B cell (primary cell): ENCODE measurements around the gene ST6GAL2.

Experiments
- EZH2 ChIP-seq: IDR thresholded peaks from 2 replicates; pipeline ENCODE4 v1.6.1; 2012; ENCODE audit warnings: borderline replicate concordance, low read depth, mild to moderate bottlenecking, moderate library complexity, low read length; ENCODE audit not compliant: insufficient read depth, poor library complexity, severe bottlenecking
- TF ChIP-seq, protein P1 (sequence below): fragments of 200-600 bp; IDR thresholded peaks from one replicate; pipeline ENCODE4 v1.8.0; 2022; ENCODE audit warnings: antibody characterized with exemption, mild to moderate bottlenecking

DNA sequence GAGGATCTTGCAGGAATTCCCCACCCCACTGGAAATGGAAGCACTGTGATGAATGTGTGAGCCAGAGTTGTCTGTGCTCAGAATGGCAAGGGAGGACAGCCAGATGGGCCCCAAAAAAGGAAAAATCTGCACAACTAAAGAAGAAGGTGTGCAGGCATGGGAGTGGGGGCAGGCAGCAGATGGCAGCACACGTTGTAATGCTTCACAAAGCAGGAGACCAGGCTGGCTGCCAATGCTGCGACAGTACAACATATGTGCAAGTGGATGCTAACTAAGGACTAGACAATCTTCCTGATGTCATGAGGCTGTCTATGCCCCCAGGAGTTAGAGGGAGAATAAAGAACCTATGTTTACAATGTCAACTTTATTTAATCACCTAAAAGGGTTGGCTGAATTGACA is 27.2 kb downstream of the ST6GAL2 start:
- TF ChIP-seq, protein P1, sequence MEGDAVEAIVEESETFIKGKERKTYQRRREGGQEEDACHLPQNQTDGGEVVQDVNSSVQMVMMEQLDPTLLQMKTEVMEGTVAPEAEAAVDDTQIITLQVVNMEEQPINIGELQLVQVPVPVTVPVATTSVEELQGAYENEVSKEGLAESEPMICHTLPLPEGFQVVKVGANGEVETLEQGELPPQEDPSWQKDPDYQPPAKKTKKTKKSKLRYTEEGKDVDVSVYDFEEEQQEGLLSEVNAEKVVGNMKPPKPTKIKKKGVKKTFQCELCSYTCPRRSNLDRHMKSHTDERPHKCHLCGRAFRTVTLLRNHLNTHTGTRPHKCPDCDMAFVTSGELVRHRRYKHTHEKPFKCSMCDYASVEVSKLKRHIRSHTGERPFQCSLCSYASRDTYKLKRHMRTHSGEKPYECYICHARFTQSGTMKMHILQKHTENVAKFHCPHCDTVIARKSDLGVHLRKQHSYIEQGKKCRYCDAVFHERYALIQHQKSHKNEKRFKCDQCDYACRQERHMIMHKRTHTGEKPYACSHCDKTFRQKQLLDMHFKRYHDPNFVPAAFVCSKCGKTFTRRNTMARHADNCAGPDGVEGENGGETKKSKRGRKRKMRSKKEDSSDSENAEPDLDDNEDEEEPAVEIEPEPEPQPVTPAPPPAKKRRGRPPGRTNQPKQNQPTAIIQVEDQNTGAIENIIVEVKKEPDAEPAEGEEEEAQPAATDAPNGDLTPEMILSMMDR = no peak
- no peak for TF ChIP-seq EZH2
